Right cardiac atrium (tissue), 5 donors: ENCODE results near the gene CDC7. TPM values are rescaled to one million over a fixed set of nuclear protein-coding genes. Genes with fewer than 3 reads are reported as not detected.

Experiments used
- ATAC-seq, 2 donors: fragments of 200-7000 bp; cut with Tn5 transposase; one replicate each; pipeline versions ENCODE4 v1.8.0 to v1.9.1; 2020; ENCODE audit warnings: moderate library complexity in 2 of 2, mild to moderate bottlenecking in 1 of 2
- DNase-seq, 3 donors: peaks; one replicate each; pipeline ENCODE4 v3.0.0-alpha.2; 2020
- H3K27ac ChIP-seq: one replicate; pipeline ENCODE4 v1.5.1; 2013; ENCODE audit warnings: mild to moderate bottlenecking, low read length, control low read depth, moderate library complexity
- H3K27me3 ChIP-seq: one replicate; pipeline ENCODE4 v1.6.1; 2013; ENCODE audit not compliant: control insufficient read depth, insufficient read depth
- H3K4me1 ChIP-seq: one replicate; pipeline ENCODE4 v1.6.1; 2013; ENCODE audit warnings: low read length; ENCODE audit not compliant: control insufficient read depth, insufficient read depth
- H3K4me3 ChIP-seq: one replicate; pipeline ENCODE4 v1.5.1; 2013; ENCODE audit warnings: low read length, control low read depth
- H3K9me3 ChIP-seq: one replicate; pipeline ENCODE4 v1.6.1; 2013; ENCODE audit warnings: low read length; ENCODE audit not compliant: control insufficient read depth
- WGBS: extraction: QIAGEN DNeasy Blood & Tissue Kit; methylation state at CpG from one replicate; pipeline ENCODE4 v1.1.7; 2013; 5-methylcytosine and 5-hydroxymethylcytosine counted together
- intact Hi-C, 4 donors: fragments of 100-400 bp; cut with DNase I; formaldehyde crosslinking; loops; one replicate each; pipeline versions ENCODE4 v1.11.0 to v1.14.0; 2022 to 2023
- polyA plus RNA-seq: library from polyadenylated mRNA; stranded (reverse); fragments of 200-250 nt; gene quantifications from one replicate; pipeline ENCODE4 v1.2.3, GENCODE V29; 2013
- total RNA-seq, 4 donors: library from RNA; stranded (reverse); fragmentation: NEBNext Ultra II Directional; extraction: Animal tissue kit (Norgen Biotek cat#: 25700); gene quantifications; one replicate each; pipeline ENCODE4 v1.2.1, GENCODE V29; 2021
- donor health status: healthy with polysubstance abuse.
- donor health status: DM: no; HTN: yes; CAD: no.
- donor health status: DM: no; HTN: no; CAD: no.
- donor health status: DM: no; HTN: yes; CAD: no; lungs with severe emphysema.
- donor health status: DM: yes; HTN: yes; CAD: no.

Gene CDC7
- total and polyA plus RNA-seq, 5 donors = 0.50 to 2.0 (median 1.6) TPM

DNA sequence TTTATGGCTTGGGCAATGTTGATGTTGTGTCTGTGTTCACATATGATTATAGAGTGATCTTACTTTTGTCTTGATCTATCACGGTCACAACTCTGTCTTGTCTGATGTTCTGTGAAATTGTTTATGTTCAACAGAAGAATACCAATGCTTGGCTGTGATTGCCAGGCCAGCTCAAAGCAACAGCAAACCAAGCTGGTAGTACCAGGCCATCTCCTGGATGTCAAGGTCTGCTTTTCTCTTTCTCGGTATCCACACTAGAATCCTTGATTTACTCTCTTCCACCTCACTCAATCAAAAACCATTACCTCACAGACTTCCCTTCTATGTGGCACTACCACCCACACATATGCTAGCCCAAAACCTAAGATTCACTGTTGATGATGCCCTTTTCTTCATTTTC lies 1.3 kb upstream of the CDC7 start:
- intact Hi-C loops = loop anchor here in 1 of 4 donors (10.0 kb wide), 1 partner anchor 215 kb away; no protein-coding TSS in a partner anchor

DNA sequence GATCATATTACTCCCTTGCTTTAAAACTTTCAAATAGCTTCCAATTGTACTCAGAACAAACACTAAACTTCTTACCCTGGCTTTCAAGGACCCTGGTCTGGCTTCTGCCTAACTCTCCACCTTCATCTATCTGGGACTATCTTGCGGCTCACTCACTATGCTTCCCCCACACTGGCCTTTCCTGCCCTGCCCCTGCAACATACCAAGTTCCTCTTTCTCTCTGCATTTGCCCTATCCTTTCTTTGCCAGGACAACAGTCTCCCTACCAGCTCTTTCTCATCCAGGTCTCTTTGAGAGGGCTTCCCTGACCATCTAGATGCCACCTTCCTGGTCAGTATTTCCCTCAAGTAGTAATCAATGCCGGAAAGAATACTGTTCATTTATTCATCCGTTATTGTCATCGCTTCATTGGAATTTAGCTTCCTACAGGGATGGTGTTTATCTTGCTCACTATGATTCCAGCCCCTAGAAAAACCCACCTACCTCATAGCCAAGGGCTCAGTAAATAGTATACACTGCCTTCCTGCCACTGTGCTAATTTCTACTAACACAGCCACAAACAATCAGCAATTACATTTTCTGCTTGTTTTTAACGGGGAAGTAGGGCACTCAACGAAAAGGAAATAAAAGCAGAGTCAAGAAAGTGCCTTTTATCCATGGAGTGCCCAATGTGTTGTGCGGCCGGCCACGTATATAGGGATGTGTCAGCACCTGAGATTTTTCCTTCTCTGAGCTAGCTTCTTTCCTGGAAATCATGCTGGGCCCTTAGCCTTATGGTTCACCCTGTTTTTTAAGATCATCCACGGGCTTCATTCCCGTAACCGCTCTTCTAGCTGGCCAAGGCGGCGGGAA lies 521 bp upstream of the CDC7 start:
- ATAC-seq = no peak
- H3K9me3 ChIP-seq = no peaks in the 10 kb centered on the region
- peak overlapping the region; percentile 43 for H3K27ac ChIP-seq

More for the DNA sequence above, 1.3 kb upstream of the CDC7 start:
- DNase-seq (no peak), ATAC-seq (no peak)
- H3K4me3 ChIP-seq = no peak overlapping the region
- WGBS = 99% methylated on average over 2 of the region's 2 CpGs
- no peak overlapping the region for H3K27ac ChIP-seq
- no peaks in the 10 kb centered on the region for H3K9me3 ChIP-seq
- H3K4me1 ChIP-seq = no peaks in the 10 kb centered on the region
- no peaks in the 10 kb centered on the region for H3K27me3 ChIP-seq

DNA sequence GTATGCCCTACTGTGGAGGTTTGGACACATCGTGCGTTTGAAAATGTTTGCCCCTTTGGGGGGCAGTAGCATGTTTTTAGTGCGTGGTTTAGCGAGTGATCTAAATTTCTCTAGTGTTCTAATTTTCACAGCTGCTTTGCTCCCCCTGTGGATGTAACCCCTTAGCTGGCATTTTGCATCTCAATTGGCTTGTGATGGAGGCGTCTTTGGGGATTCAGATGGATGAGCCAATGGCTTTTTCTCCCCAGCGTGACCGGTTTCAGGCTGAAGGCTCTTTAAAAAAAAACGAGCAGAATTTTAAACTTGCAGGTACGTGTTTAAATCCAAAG lies 836 bp downstream of the CDC7 start:
- H3K9me3 ChIP-seq = no peaks in the 10 kb centered on the region
- no peaks in the 10 kb centered on the region for H3K27me3 ChIP-seq
- DNase-seq (no peak), ATAC-seq (peak in 1 of 2 donors; percentile 8)
- peak overlapping the region; percentile 43 for H3K27ac ChIP-seq
- 1% methylated on average over 9 of the region's 9 CpGs for WGBS
- H3K4me3 ChIP-seq = peak overlapping the region; percentile 55
- H3K4me1 ChIP-seq = no peaks in the 10 kb centered on the region
- intact Hi-C loops = loop anchor here in 2 of 4 donors (10.0 kb wide), 1 partner anchor 217 kb away; no protein-coding TSS in a partner anchor

More for the DNA sequence above, 521 bp upstream of the CDC7 start:
- intact Hi-C loops = loop anchor here in 3 of 4 donors (10.0 kb wide), 1 partner anchor 215 kb away; no protein-coding TSS in a partner anchor
- peak overlapping the region; percentile 55 for H3K4me3 ChIP-seq
- H3K27me3 ChIP-seq = no peaks in the 10 kb centered on the region
- WGBS = 17% methylated on average over 14 of the region's 14 CpGs
- H3K4me1 ChIP-seq = no peaks in the 10 kb centered on the region
- no peak for DNase-seq

DNA sequence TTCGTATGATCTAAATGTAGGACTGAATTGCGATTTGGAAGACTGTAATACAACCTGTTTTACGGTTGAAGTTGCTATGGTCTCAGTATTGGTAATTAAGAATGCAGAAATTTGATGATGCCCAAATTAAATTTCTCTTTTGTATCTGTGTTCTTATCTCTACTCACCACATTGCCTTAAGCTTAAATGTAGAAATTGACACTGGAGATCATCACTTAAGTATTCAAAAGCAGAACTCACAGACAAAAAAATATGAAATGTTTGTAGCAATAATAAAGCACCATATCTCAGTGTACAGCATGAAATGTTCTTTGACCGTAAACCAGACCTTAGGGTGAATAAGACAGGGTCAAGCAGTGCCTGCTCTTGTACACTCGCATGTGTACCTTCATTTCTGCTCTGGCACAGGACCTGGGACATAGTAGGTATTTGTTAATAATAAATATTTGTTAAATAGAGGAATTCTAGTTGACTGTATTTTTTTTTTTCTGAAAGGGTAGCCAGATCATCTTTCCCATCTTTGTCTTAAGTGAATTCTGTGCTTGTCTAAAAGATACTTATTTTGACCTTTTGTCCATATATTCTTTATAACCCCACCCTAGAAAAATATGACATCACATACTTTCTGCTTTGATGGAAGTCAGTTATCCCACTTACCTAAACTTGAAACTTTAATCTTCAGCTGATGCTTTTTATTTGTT lies 1.5 kb downstream of the CDC7 start:
- H3K9me3 ChIP-seq = no peaks in the 10 kb centered on the region
- no peaks in the 10 kb centered on the region for H3K27me3 ChIP-seq
- no peak overlapping the region for H3K27ac ChIP-seq
- ATAC-seq (no peak), DNase-seq (no peak)
- peak overlapping the region; percentile 55 for H3K4me3 ChIP-seq
- H3K4me1 ChIP-seq = no peaks in the 10 kb centered on the region
- WGBS = 28% methylated on average over 5 of the region's 5 CpGs
- intact Hi-C loops = loop anchor here in 2 of 4 donors (10.0 kb wide), 1 partner anchor 217 kb away; no protein-coding TSS in a partner anchor

DNA sequence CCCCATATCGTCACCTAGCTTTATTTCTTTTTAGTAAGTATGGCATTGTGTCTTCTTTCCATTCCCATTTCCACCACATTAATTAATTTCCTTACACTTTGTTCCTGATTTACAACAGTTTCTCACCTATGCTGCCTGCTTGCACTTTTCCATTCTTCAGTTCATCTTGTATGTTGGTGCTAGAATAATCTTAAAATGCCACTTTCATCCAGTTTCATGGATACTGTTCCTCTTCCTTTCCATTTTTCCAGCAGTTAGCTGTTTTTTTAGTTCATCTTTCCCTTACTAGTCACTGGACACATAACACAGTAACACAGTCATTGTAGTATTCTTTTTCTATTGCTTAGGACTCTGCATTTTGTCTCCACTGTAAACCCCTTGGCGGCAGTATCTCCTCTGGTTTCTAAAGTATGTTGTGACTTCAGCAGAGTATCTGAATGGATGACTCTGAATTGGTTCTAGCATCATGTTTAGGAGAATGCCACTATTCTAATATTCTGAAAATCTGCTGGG lies 2.1 kb downstream of the CDC7 start:
- Histone ChIP-seq H3K9me3 (no peaks in the 10 kb centered on the region), H3K27ac (no peak overlapping the region), H3K27me3 (no peaks in the 10 kb centered on the region), H3K4me1 (no peaks in the 10 kb centered on the region), H3K4me3 (no peak overlapping the region)
- 63% methylated on average over 2 of the region's 2 CpGs for WGBS
- no peak for DNase-seq
- no peak for ATAC-seq
- intact Hi-C loops = loop anchor here in 2 of 4 donors (10.0 kb wide), 1 partner anchor 218 kb away; no protein-coding TSS in a partner anchor

DNA sequence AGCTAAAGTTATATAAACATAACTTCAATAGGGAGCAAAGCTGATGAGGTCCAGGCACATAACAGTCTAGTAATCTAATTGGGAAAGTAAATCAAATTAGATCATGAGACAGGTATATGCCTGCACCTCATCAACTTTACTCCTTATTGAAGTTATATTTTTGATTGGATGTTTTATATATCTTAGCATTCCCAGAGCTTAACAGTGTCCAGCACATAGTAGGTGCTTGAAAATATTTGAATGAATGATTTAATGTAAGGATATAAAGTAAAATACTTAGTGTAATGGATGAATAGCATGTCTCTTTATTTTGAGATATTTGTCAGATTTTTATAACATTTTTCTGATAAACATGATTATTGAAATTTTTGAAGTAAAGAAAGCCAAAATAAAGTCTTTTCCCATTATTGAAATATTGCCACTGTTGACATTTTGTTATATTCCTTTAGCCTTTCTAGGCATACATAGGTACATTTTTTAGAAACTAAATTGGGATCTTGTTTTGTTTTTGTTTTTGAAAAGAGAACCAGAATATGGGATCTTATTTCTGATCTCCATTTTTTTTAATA lies 2.8 kb downstream of the CDC7 start:
- intact Hi-C loops = loop anchor here in 2 of 4 donors (10.0 kb wide), 1 partner anchor 219 kb away; no protein-coding TSS in a partner anchor
- Histone ChIP-seq H3K4me3 (no peak overlapping the region), H3K4me1 (no peaks in the 10 kb centered on the region), H3K27ac (no peak overlapping the region), H3K27me3 (no peaks in the 10 kb centered on the region), H3K9me3 (no peaks in the 10 kb centered on the region)
- DNase-seq (no peak), ATAC-seq (no peak)

DNA sequence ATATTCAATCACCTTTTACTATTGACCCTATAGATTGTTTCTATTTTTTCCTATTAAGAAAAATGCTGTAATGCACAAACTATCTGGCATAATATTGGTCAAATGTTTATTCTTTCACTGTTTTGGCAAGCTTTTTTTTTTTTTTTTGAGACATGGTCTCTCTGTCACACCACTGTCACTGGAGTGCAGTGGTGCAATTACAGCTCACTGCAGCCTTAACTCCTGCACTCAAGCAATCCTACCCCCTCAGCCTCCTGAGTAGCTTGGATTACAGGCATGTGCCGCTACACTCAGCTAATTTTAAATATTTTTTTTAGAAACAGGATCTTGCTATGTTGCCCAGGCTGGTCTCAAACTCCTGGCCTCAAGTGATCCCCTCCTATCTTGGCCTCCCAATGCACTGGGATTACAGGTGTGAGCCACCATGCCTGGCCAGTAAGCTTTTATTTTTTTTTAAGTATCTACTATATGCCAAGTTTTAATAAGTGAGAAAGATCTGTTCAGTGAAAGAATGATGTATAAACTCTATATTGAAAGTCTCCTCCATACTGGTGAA lies 3.4 kb downstream of the CDC7 start:
- no peaks in the 10 kb centered on the region for H3K27me3 ChIP-seq
- H3K4me3 ChIP-seq = no peak overlapping the region
- no peak for ATAC-seq
- DNase-seq = no peak
- intact Hi-C loops = loop anchor here in 2 of 4 donors (10.0 kb wide), 1 partner anchor 219 kb away; no protein-coding TSS in a partner anchor
- H3K4me1 ChIP-seq = no peaks in the 10 kb centered on the region
- 98% methylated on average over 1 of the region's 1 CpG for WGBS
- H3K9me3 ChIP-seq = no peaks in the 10 kb centered on the region
- no peak overlapping the region for H3K27ac ChIP-seq

DNA sequence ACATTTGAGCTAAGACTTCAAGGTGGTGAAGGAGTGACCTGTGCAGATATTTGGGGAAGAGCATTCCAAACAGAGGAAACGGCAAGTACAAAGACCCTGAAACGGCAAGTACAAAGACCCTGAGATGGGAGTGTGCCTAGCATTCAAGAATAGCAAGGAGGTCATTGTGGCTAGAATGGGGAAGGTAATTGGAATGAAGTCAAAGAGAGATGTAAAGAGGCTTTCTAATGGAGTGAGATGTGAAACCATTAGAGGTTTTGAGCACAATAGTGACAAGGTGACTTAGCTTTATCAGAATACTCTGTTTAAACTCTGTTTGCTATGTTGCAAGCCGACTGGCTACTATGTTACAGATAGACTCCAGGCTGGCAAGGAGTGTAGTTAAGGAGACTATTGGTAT lies 4.4 kb downstream of the CDC7 start:
- Histone ChIP-seq H3K9me3 (no peaks in the 10 kb centered on the region), H3K27me3 (no peaks in the 10 kb centered on the region), H3K27ac (no peak overlapping the region), H3K4me1 (no peaks in the 10 kb centered on the region), H3K4me3 (no peak overlapping the region)
- intact Hi-C loops = loop anchor here in 2 of 4 donors (10.0 kb wide), 1 partner anchor 220 kb away; no protein-coding TSS in a partner anchor
- no peak for ATAC-seq
- WGBS = 70% methylated on average over 3 of the region's 3 CpGs
- DNase-seq = no peak

DNA sequence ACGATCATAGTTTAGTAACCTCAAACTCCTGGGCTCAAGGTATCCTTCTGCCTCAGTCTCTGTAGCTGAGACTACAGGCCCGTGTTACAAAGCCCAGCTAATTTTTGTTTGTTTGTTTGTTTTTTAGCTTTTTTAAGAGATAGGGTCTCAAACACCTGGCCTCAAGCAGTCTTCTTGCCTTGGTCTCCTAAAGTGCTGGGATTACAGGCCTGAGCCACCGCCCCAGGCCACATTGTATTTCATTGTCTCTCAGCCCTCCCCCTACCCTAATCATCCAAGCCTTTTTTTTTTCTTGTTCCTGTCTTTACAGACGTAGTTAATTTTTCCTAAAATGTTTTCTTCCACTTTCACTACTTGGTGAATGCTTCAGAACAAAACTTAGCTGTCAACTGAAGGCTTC lies 5.4 kb downstream of the CDC7 start:
- WGBS = 78% methylated on average over 4 of the region's 4 CpGs
- Histone ChIP-seq H3K9me3 (no peaks in the 10 kb centered on the region), H3K27ac (no peak overlapping the region), H3K4me1 (no peaks in the 10 kb centered on the region), H3K4me3 (no peak overlapping the region), H3K27me3 (no peaks in the 10 kb centered on the region)
- ATAC-seq (no peak), DNase-seq (no peak)
- intact Hi-C loops = loop anchor here in 2 of 4 donors (10.0 kb wide), 1 partner anchor 221 kb away; no protein-coding TSS in a partner anchor

DNA sequence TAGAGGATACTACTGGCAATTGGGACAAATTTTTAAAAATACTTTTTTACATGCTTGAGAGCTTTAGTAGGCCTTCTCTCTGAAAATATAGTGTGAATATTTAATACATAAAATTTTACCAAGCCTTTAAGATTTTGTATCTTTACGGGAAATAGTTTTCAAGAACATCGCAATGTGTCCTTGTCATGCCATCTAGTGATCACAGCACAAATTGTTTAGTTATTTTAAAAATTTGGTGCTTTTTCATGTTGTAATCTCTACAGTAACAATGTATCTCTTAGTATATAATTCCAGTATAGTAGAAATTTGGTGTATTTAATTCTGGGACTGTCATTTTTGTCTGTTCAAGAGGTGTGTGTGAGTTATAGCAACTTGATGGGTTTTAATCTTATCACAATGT lies 6.7 kb downstream of the CDC7 start:
- H3K27ac ChIP-seq = no peak overlapping the region
- no peaks in the 10 kb centered on the region for H3K27me3 ChIP-seq
- H3K4me3 ChIP-seq = no peak overlapping the region
- intact Hi-C loops = loop anchor here in 2 of 4 donors (10.0 kb wide), 1 partner anchor 223 kb away; no protein-coding TSS in a partner anchor
- DNase-seq = no peak
- H3K9me3 ChIP-seq = no peaks in the 10 kb centered on the region
- 65% methylated on average over 2 of the region's 2 CpGs for WGBS
- no peak for ATAC-seq
- H3K4me1 ChIP-seq = no peaks in the 10 kb centered on the region
